H54 (cell line): ENCODE results near the gene ALG9.
"Not testable (repeated sequence)": the region's sequence is repeated elsewhere in the genome, so short reads cannot be mapped to it uniquely, and the experiment has no call there.

Source experiments
- DNase-seq: peaks from one replicate; pipeline ENCODE4 v3.0.0; 2011; ENCODE audit warnings: low spot score, mixed read lengths; ENCODE audit not compliant: insufficient read length
- FAIRE-seq: peaks from 3 replicates; lab custom pipeline; 2011; peaks lifted over from hg19 to GRCh38; lab: Jason Lieb, UNC
- POLR2A ChIP-seq: IDR thresholded peaks from 2 replicates; pipeline ENCODE4 v1.6.1; 2011; ENCODE audit warnings: low read depth, mild to moderate bottlenecking, low read length

The ALG9 gene

GRCh38 chr11:111910676-111911562 lies 39.5 kb upstream of the ALG9 start:
- no peak for TF ChIP-seq POLR2A
- DNase-seq (no peak), FAIRE-seq (no peak)

GRCh38 chr11:111909378-111909777 lies 38.0 kb upstream of the ALG9 start:
- TF ChIP-seq POLR2A = no peak
- FAIRE-seq = no peak
- DNase-seq = no peak

DNA sequence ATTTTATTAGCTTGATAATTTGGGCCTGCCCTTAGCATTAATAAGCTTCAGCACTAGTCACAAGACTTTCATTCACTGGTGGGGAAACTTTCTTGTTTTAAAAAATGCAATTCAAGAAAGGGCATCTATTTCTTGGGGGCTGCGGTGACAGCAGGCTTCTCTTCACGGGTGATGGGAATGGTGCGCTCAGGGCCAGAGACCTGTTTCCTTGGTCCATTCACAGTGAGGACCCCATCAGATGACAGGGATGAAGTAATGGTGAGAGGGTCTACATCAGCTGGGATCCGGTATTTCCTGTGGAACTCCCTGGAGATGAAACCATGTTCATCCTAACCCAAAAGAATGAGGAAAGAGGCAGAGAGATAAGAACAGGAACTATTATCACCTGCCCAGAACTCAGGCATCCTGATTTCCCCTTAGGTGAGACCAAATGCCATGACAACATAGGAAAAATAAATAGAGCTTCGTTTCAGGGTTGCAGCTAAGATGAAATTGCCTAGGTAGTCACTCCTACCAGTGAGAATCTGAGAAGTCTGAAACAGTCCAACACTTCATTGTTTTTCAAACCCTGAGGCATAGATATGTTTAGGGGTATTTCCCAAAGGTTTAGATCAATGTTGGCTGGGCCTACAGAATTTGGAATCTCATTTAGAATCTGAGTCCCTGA lies 37.4 kb upstream of the ALG9 start:
- no peak for TF ChIP-seq POLR2A
- no peak for FAIRE-seq

DNA sequence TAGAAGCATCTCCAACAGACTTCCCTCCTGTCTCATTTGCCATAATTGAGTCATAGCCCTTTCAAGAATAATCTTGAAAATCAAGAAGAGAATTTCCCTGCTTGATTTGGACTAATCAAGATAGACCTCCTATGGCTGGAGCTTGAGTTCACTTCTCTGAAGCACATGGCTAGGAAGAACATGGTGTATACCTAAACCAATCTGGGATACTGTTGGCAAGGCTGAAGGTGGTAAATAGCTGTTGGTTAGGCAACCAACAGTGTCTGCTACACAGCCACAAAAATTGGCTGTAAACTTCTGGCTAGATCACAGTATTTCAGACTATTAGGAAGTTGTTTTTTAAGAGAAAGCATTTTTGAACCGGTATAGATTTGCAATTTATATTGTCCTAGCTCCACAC lies 35.3 kb upstream of the ALG9 start:
- DNase-seq = no peak
- TF ChIP-seq POLR2A = no peak
- no peak for FAIRE-seq

More for the DNA sequence above, 37.4 kb upstream of the ALG9 start:
- DNase-seq = no peak

DNA sequence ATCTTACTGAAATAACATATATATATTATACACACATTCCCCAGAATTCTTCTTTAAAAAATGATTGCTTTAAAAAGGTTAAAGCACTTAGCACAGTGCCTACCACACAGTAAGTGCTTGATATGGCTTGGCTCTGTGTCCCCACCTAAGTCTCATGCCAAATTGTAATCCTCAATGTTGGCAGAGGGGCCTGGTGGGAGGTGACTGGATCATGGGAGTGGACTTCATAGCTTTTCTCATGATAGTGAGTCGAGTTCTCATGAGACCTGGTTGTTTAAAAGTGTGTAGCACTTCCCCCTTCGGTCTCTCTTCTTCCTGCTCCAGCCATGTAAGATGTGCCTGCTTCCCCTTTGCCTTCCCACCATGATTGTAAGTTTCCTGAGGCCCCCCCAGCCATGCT lies 34.0 kb upstream of the ALG9 start:
- FAIRE-seq (no peak), DNase-seq (no peak)
- TF ChIP-seq POLR2A = no peak

DNA sequence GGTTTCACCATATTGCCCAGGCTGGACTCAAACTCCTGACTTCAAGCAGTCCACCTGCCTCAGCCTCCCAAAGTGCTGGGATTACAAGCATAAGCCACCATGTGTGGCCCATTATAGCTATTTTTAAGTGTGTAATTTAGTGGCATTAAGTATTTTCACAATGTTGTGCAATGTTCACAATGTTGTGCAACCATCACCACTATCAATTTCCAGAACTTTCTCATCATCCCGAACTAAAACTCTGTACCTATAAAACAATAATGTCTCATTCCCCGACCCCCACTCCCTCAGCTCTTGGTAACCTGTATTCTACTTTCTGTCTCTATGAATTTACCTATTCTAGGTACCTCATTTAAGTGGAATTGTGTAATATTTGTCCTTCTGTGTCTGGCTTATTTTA lies 15.5 kb upstream of the ALG9 start:
- TF ChIP-seq POLR2A = no peak
- DNase-seq = no peak
- FAIRE-seq = no peak

DNA sequence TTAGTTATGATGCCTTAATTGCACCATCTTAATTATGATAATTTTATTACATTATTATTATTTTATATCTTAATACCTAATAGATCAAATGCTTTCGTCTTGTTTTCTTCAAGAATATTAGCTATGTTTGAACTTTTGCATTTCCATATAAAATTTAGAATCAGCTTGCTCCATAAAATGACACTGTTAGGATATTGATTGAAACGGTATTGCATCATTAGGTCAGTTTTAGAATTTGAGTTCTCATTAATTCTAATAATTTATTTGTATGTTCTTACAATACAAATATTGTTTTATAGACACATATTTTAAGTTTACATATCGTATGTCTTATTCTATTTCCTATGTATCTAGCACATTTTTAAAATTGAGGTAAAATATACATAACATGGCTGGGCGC lies 14.7 kb upstream of the ALG9 start:
- TF ChIP-seq POLR2A = no peak
- DNase-seq (no peak), FAIRE-seq (no peak)

DNA sequence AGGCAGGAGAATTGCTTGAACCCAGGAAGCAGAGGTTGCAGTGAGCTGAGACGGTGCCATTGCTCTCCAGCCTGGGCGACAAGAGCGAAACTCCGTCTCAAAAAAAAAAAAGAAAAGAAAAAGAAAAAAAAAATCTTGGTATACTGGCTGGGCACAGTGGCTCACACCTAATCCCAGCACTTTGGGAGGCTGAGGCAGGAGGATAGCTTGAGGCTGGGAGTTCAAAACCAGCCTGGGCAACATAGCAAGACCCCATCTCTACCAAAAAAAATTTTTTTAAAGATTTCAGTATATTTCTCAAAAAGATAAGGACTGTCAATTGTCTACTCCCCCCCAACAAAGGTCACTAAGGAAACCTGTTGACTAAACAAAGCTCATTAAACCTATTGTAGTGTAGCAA lies 13.7 kb upstream of the ALG9 start:
- FAIRE-seq, DNase-seq: not testable (repeated sequence)

GRCh38 chr11:111882202-111882601 lies 10.8 kb upstream of the ALG9 start:
- no peak for TF ChIP-seq POLR2A
- DNase-seq (no peak), FAIRE-seq (no peak)

- no peak for FAIRE-seq
- DNase-seq = no peak
- no peak for TF ChIP-seq POLR2A
These were observed 8.2 kb upstream of the ALG9 start for GRCh38 chr11:111879637-111879960.

GRCh38 chr11:111878849-111879636 lies 7.7 kb upstream of the ALG9 start, which contains the start of the genes CFAP68 and FDXACB1:
CFAP68 (plus strand) TSS chr11:111879541; CDS start chr11:111879561, 20 bp downstream.
FDXACB1 (minus strand) TSS chr11:111879165; CDS start chr11:111879132, 33 bp downstream.
- peak; percentile 33; the same call in 1 of the 2 replicates for TF ChIP-seq POLR2A
- FAIRE-seq = peak; percentile 91

DNA sequence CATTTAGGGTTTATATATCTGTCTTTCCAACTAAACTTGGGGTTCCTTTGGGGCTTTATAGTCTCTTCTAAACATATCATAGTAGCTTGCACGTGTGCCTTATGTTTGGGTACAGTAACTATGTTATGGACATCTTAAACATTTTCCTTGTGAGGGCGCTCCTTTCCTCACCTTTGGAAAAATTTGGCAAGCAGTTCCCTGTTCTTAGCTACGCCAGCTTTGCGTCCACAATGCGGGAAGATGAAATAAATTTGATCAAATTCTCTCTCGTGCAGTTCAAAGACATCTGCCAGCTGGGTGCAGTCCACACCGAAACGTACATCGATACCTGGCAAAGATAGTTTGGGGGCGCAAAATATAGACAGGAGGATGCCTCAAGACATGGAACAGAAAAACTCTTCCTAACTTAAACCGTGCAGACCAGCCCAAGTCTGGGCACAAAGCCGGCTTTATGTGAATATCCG lies 7.0 kb upstream of the ALG9 start:
- peak; percentile 3 for DNase-seq
- FAIRE-seq = peak; percentile 27
- no peak for TF ChIP-seq POLR2A

More at GRCh38 chr11:111878849-111879636, 7.7 kb upstream of the ALG9 start, which contains the start of the genes CFAP68 and FDXACB1:
- DNase-seq = peak; percentile 70

GRCh38 chr11:111871693-111872161 lies 346 bp upstream of the ALG9 start:
- TF ChIP-seq POLR2A = no peak
- DNase-seq (no peak), FAIRE-seq (no peak)
